Activated CD8-positive, alpha-beta memory T cell treated with anti-CD3 and anti-CD28 coated beads for 24 hours (primary cell): ENCODE results near the gene MICU1.
"Not testable (repeated sequence)": the region's sequence is repeated elsewhere in the genome, so short reads cannot be mapped to it uniquely, and the experiment has no call there.

Experiments
- DNase-seq: peaks from one replicate; pipeline ENCODE4 v3.0.0-alpha.2; 2020

Gene MICU1

GRCh38 chr10:72426986-72427385 is 198.9 kb downstream of the MICU1 start:
- no peak for DNase-seq

- no peak for DNase-seq
These were observed 200.7 kb downstream of the MICU1 start for GRCh38 chr10:72425133-72425532.

DNA sequence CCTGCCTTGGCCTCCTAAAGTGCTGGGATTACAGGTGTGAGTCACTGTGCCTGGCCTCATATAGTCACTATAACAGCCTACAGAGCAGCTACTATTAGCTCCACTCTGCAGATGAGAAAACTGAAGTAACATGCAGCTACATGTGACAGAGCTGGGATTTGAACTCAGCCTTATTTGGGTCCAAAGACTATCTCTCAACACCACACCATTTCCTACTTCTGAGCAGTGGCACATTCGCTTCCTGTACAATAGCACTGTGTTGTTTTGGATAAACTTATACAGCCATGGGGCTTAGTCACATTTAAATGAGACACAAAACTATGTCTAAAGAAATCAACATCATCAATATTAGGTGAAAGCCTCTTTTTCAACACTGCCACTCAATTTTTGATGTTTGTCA is 201.3 kb downstream of the MICU1 start:
- DNase-seq: no peak

DNA sequence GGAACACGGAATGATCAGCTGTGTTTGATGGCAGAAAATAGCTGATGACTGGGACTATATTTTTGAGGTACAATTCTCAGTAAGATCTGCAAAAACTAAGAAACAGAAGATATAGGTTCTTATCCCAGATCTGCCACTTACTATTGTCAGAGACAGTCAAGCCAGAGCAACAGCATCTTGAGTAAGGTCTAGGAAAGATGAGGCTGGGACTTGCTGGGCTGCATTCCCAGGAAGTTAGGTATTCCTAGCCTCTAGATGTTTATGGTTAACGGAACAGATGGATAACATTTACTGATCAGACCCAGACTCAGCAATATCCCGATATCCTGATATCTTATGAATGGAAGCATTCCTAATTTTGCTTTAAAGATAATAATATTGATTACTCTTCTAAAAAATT is 202.5 kb downstream of the MICU1 start:
- no peak for DNase-seq

DNA sequence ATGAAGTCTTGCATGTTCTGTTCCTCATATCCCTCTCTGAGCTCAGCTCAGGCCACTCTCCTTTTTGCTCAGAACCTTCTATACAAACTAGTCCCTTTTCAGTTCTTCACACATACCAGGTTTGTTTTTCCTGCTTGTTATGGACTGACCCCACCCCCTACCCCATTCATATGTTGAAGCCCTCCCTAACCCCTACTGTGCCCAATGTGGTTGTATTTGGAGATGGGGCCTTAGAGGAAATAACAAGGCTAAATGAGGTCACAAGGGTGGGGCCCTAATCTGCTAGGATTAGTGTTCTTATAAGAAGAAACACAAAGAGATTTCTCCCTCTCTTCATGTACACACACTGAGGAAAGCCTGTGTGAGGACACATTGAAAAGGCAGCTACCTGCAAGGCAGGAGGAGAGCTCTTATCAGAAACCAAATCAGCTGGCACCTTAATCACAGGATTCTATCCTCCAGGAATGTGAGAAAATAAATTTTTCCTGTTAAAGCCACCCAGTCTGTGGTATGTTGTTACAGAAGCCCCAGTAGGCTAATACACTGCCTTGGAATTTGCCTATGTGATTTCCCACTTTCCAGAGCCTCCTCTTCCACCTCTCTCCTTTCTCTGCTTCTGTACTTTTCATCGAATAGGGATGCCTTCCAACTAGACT is 203.9 kb downstream of the MICU1 start:
- no peak for DNase-seq

DNA sequence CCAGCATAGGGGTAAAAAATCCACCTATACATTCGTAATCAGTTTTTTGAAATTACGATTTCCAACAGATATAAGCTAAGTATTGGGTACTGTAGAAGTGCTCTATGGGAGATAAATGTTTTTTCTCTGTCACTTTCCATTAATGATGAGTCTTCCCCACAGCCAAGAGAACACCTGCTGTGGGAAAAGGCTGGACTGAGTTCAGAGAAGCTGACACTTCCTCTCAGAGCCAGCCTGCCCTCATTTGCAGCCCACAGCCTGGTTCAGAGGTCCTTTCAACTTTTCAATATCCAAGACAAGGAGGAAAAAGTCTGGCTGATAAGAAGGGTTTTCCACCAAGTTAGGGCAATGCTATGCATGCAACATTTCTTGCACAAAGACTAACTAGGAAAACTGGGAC is 206.6 kb downstream of the MICU1 start:
- DNase-seq: no peak

- DNase-seq: no peak
These were observed 207.2 kb downstream of the MICU1 start for GRCh38 chr10:72418679-72419078.

DNA sequence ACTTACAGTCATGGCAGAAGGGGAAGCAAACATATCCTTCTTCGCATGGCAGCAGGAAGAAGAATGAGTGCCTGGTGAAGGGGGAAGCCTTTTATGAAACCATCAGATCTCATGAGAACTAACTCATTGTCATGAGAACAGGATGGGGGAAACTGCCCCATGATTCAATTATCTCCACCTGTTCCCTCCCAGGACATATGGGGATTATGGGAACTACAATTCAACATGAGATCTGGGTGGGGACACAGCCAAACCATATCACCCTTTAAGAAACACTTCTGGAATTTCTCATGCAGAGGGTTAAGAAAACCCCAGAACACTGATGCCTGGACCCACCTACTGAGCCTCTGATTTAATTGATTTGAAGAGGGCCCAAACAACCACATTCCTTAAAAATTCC is 207.9 kb downstream of the MICU1 start:
- DNase-seq: no peak

DNA sequence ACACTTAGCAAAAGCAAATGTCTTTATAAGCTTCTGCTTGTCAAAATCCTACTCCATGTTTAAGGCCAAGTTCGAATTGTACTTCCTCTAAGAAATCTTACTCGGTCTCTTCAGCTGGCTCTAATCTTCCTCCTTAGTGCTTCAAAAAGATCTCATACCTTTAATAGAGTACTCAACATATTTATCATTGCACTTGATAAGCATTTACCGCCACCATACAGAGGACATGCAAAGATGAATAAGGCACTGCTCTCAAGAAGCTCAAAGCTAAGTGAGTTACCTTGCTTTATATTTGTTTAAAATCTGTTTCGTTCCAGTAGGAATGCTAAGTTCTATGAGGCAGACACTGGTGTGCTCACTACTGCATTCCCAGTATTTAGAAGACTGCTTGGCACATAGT is 209.2 kb downstream of the MICU1 start:
- DNase-seq: no peak

DNA sequence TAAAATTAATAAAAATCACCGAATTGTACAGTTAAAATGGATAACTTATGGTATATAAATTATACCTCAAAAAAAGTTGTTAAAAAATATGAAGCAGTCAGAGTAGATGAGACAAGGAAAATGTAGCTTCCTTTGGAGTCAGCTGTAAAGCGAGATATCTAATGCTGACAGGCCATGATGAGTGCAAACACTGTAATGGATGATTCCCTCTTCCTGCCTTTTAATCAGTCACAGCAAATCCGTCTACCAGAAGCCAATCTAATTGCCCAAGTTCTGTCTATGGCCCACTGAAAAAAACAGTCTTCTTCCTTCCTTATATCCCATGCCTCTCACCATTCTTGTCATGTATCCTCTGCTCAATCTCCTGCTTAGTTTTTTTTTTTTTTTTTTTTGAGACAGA is 211.2 kb downstream of the MICU1 start:
- DNase-seq: no peak

- no peak for DNase-seq
These were observed 216.7 kb downstream of the MICU1 start for GRCh38 chr10:72409167-72409566.

GRCh38 chr10:72407927-72408600 is 217.8 kb downstream of the MICU1 start:
- DNase-seq: no peak

DNA sequence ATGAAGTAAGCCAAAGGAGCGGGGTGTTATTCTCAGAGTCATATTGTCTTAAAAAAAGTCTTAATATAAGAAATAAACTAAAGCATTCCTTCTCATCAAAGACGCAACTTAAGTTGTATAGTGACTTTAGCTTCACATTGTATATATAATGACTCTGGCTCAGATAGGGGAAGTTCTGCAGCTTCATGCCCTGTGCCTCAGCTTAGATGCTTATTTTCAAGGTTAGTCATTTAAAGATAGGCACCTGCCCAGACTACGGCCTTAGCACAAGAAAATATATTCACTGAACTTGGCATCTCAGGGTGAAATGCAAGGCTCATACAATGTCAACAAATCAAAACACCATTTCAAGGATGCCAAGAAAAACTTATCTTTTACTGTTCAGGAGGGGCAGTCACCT is 218.4 kb downstream of the MICU1 start:
- DNase-seq: no peak

- DNase-seq: not testable (repeated sequence)
These were observed 230.3 kb downstream of the MICU1 start for GRCh38 chr10:72395581-72395980.

- no peak for DNase-seq
These were observed 233.3 kb downstream of the MICU1 start for GRCh38 chr10:72392571-72392970.

DNA sequence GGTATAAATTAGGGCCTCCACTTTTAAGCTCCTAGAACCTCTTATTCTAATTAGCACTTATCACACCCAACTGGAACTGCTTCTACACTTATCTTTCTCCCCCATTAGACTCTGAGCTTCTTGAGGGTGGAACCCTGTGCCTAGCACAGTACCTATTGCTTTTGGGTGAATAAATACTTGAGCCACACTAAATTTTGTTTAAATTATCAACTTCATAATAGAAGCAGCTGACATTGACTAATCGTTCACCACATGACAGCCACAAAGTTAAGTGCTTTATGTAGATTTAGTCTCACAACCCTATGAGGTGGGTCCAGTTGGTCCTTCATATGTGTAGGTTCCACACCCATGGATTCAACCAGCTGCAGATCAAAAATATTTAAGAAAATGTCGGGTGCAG is 235.1 kb downstream of the MICU1 start:
- DNase-seq: no peak

- DNase-seq: no peak
These were observed 236.2 kb downstream of the MICU1 start for GRCh38 chr10:72389716-72390115.

DNA sequence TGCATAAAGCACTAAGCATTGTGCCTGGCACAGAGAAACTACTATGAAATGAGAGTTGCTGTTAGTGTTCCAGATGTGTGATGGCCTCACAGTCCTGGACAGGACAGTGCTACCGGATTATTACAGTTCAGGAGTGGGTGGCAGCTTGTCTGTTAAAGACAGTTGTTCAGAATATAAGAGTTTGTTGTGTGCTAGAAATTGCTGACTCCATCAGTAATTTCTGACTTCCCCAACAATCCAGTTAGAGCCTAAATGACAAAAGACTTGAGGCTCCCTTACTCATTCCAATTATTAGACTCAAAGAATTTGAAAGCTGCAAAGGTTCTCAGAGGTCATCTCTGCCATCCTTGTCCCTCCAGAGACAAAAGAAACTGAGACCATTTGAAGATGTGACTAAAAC is 236.9 kb downstream of the MICU1 start:
- DNase-seq: no peak

- DNase-seq: no peak
These were observed 237.8 kb downstream of the MICU1 start for GRCh38 chr10:72388062-72388461.

DNA sequence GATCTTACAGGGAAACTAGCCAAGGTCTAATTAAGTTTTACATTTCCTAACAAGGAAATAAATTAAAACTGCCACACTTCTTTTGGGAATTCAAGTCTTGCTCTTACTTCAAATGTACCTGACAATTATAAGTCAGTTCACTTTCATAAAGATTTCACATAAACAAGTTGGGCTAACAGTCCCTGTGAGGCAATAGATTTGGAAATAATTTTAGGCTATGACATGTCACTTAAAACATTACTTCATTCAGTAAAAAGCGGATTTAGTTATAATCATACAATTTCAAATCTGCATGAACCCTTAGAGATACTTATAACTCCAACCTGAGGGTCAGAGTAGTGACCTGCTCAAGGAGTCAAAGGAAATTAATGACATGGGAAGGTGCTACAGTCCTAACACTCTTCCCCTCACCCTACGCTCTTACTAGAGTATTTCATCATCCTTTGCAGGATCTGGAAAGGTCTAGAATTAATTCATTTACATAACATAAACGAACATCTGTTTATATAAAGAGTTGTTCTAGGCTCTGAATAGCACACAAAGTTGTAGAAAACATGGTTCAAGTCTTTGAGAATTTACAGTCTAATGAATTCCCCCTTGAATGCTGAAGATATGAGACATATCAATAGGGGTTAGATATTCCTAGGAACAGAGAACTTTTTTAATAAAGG is 238.8 kb downstream of the MICU1 start:
- DNase-seq: no peak

DNA sequence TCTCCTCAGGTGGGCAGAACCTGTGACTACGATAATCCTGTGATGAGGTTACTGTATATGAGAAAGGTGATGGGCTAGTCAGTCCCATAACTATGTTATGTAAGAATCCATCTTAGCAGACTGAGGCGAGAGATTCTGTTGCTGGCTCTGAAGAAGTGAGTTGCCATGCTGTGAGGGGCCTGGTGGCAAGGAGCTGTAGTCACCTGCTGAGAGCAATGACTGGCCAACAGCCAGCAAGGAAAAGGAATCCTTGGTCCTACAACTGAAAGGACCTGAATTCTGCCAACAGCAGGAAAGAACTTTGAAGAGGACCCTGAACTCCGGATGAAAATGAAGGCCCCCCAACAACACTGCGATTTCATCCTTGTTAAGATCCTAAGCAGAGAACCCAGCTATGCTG is 240.2 kb downstream of the MICU1 start:
- no peak for DNase-seq

GRCh38 chr10:72384982-72385381 is 240.9 kb downstream of the MICU1 start:
- DNase-seq: not testable (repeated sequence)

GRCh38 chr10:72379776-72380175 is 246.1 kb downstream of the MICU1 start:
- DNase-seq: no peak

DNA sequence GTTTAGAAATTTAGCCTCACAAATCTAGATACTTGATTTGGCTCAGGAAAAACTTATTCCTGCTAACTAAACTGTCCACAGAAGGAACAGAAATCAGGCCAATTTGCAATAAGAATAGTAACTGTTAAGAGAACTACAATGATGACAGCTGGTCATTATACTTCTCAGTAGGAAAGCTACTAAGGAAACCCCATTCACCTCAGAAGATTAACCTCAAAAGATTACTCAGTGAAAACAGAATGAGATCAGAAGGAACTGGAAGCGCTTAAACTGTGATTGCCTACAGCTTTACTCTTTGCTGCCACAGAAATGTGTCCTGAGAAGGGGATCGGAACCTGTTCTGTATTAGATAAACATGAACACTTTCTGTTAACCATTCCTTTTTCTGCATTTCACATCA is 246.8 kb downstream of the MICU1 start:
- DNase-seq: no peak
